GM21619 (cell line): ENCODE measurements around the gene CNKSR3.
A peak's percentile ranks its signal among the peaks of the same experiment; 100 is the strongest.

ENCODE experiments used
- ATAC-seq: cut with Tn5 transposase; IDR thresholded peaks from one replicate; pipeline ENCODE4 v1.9.1; 2021; ENCODE audit not compliant: unreplicated experiment

The CNKSR3 gene

DNA sequence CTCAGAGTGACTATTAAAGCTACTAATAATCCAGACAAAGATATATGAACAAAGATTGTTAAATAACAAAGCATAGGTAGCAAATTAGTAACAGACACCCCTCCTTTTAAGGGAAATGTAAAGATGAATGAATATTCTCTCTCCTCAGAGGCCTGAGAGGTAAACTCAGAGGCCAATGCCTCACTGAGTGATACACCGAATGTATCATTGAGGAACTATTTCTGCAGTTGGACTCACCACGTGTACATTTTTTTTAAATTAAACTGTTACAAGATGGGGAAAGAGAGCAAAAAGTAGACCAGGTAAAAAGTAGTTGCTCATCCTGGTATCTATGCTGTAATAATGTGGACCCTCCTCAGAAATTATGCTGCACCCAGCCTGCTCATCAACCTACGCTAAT lies 81.6 kb downstream of the CNKSR3 start:
- no peak for ATAC-seq

GRCh38 chr6:154427446-154427845 lies 83.0 kb downstream of the CNKSR3 start:
- ATAC-seq = no peak

GRCh38 chr6:154426997-154427396 lies 83.5 kb downstream of the CNKSR3 start:
- ATAC-seq = no peak

- no peak for ATAC-seq
These were observed 85.5 kb downstream of the CNKSR3 start for GRCh38 chr6:154425034-154425433.

DNA sequence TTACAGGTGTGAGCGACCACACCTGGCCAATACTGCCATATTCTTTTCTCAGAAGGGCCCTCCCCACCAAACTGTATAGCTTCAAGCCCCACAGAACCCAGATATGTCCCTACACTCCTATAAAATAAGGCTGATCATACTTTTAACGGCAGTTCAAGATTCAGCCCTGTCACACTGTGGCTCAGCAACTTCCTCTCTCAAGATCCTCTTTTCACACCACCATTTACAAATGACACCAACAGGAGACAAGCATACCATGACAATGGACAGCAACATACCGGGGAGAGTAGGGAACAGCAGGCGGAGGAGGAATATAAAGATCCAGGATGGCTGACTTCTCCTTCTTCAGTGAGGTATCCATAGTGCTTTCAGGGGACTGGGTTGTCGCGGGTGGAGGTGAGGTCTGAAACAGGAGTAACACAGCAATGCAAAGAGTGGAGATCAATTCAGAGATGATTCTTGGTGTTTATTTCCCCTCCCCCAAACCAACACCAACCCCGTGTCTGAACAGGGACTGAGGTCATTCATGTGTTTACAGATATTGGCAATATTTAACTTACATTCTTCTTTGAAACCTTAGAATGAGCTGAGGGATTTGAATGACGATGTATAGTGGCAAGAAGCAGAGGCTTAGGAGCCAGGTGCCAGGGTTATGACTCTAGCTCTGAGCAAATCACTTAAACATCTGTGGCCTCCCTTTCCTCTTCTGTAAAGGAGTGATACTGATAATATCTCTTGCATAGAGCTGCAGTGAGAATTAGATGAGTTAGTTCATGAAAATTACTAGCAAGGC lies 96.3 kb downstream of the CNKSR3 start:
- peak; percentile 52 for ATAC-seq

DNA sequence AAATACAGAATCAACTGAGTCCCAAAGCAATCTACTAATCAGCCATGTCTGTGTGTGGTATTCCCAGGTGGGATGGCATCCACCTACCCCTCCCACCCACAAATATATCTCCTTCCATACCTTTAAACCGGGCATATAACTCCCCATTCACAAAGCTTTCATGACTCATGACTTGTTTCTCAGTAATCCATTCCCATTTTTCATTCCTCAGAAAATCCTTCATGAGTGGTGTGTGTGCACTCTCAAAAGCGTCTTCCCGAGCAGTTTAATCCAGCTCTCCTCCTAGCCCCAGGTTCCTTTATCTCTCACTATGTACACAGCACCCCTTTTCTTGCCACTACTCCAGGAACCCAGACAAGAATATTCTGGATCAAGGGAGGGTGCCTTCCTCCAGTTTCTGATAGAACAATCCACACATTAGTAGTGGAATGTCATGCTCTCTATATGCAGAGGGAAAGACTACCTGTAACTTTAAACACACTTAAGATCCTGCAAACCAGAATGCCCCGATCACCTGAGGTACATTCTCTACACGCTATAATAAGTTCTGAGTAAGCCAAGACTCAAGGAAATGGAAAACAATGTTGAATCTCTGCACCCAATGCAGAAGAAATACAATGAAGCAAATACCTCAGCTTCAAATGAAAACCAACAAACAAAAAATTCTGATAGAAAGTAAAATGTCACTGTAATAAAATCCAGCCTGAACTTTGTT lies 98.2 kb downstream of the CNKSR3 start:
- ATAC-seq = no peak

GRCh38 chr6:154411076-154411475 lies 99.4 kb downstream of the CNKSR3 start:
- ATAC-seq = no peak

- ATAC-seq = peak; percentile 54
These were observed 99.8 kb downstream of the CNKSR3 start for GRCh38 chr6:154410619-154411072.

GRCh38 chr6:154408891-154409500 lies 101.5 kb downstream of the CNKSR3 start:
- ATAC-seq = no peak

GRCh38 chr6:154407440-154407839 lies 103.0 kb downstream of the CNKSR3 start:
- no peak for ATAC-seq

- ATAC-seq = no peak
These were observed 103.6 kb downstream of the CNKSR3 start for GRCh38 chr6:154406869-154407268.

GRCh38 chr6:154406301-154406700 lies 104.2 kb downstream of the CNKSR3 start:
- no peak for ATAC-seq

DNA sequence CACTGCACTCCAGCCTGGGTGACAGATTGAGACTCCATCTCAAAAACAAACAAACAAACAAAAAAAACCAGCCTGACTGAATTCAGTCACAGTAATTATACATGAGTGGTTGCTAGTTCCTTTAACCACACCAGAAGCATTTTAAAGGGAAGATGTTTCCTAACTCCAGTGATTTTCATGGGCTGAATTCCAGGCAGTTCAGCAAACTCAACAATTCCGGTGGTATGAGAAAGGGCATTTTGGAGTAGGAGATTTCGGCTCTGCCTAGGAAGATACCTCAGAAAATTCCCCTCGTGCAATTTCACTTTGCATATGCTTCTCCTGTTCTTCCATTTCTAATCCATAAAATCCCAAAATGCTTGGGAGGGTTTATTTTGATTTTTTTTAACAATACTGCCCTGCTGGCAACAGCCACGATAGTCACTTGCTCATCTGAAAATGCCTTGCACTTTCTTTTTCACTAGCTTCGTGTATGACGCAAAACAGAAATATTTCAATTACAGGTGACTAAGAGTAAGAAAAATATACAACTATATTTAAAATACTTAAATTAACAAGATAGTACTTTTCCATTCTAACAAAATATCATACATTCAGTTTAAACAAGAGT lies 105.6 kb downstream of the CNKSR3 start:
- ATAC-seq = peak; percentile 55

GRCh38 chr6:154403788-154404187 lies 106.7 kb downstream of the CNKSR3 start:
- ATAC-seq = no peak

DNA sequence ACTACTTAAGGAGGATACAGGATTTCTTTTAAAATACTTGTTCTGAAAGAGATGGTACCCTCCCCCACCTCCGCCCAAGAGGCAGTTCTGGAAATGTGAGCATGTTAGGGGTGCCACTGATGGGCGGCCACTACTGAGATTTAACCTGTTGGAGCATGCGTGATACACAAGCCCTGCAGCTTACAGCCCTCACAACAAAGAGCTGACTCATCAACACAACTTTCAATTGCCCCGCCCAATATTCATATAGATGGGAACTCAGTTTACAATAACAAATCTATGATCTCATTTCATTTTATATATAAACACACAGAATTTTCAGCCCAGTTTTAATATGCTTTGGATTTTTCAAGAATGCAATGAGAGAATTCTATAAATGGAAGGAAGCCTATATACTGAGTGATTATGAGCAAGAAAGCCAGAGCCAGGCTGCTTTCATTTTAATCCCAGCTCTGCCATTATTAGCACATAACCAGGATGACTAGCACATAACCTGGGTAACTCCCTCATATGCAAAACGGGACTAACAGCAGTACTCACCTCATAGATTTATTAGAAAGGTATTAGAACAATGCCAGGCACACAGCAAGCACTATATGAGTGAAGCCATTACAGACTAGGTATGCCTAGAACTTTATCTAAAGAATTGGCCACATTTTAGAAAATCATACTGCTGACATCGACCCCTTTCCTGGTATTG lies 108.3 kb downstream of the CNKSR3 start:
- ATAC-seq = no peak

- ATAC-seq = no peak
These were observed 111.4 kb downstream of the CNKSR3 start for GRCh38 chr6:154399097-154399496.

DNA sequence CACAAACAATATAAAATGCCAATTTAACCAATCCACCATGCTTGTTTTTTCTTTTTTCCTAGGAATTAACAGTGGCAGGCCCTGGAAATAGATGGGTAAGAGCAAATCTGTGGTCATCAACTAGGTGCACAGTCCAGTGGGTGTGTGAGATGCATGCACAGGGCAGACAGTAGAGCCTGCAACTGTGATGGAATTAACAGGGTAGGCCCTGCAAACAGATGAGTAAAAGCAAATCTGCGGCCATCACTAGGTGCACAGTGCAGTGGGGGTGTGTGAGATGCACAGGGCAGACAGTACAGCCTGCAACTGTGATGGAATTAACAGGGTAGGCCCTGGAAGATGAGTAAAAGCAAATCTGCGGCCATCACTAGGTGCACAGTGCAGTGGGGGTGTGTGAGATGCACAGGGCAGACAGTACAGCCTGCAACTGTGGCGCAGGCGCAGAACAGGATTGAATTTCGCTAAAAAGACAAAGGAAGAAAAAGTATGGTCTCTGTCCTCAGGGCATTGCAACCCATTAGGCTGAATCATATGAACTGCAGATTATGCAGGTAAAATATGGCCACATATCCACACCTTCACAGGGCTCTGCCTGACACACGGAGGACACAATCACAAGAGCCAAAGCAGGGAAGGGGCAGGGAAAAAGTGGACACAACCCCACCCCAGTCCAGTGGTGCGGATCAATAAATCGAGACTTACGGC lies 112.8 kb downstream of the CNKSR3 start:
- ATAC-seq = no peak

GRCh38 chr6:154395878-154396277 lies 114.6 kb downstream of the CNKSR3 start:
- ATAC-seq = no peak

DNA sequence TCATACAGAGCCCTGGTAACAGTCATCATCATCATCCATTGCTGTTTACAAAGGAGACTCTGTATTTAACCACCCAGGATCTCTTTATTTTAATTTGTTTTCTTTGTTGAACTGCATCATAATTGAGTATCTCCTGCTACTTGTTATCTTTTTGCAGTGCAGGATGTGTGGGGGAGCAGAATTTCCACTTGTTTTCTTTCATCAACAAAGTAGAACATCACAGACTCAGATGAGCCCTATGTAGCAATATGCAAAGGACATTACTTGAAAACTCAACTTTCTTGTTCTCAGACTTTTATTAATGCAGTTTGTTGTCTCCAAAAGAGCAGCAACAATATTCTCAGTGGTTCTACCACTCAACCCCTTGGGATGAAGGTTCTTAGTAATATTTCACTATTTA lies 115.2 kb downstream of the CNKSR3 start:
- no peak for ATAC-seq

DNA sequence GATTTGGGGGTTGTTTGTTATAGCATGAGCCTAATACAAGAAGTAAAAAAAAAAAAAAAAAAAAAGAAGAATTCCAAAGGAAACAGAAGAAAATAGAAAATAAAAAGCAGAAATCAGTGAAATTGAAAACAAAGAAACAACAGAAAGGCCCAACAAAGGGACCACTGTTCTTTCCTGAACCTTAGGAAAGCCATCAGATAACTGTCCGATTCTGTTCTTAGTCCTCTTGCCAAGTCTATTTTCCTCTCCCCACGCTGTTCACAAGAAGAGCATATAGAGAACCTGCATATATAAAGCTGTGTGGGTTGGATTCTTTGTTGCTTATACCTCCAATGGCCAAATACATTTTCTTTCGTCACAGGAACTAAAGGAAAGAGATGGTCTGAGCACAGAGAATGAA lies 115.9 kb downstream of the CNKSR3 start:
- ATAC-seq = no peak
